GM18511 (cell line): ENCODE results near the gene KRTAP27-1.

ENCODE experiments used
- ATAC-seq: cut with Tn5 transposase; IDR thresholded peaks from one replicate; pipeline ENCODE4 v1.9.1; 2021; ENCODE audit warnings: mild to moderate bottlenecking, moderate library complexity; ENCODE audit not compliant: unreplicated experiment

The KRTAP27-1 gene

GRCh38 chr21:30305136-30305535 lies 32.4 kb downstream of the KRTAP27-1 start:
- ATAC-seq: no peak

GRCh38 chr21:30289215-30289614 lies 48.3 kb downstream of the KRTAP27-1 start, which contains the start of gene KRTAP25-1:
KRTAP25-1 (minus strand) TSS chr21:30289514; CDS start chr21:30289490, 24 bp downstream.
- ATAC-seq: no peak
